WTC11 (cell line): ENCODE measurements around the gene DHRS2. TPM values are rescaled to one million over a fixed set of nuclear protein-coding genes. Genes with fewer than 3 reads are reported as not detected.

Experiments
- ATAC-seq: fragments of 200-7000 bp; cut with Tn5 transposase; 2 replicates; pipeline ENCODE4 v1.10.0; 2021; ENCODE audit warnings: mild to moderate bottlenecking, moderate library complexity
- Bru-seq: library from RNA; stranded (reverse); fragments of 400-500 nt; gene quantifications from one replicate; lab custom pipeline; 2021; lab: Mats Ljungman, UMichigan
- CTCF ChIA-PET: fragments of 300-600 bp; sonication (Branson Sonifier 250); formaldehyde crosslinking; loops from one replicate; lab custom pipeline; 2021; ENCODE audit warnings: antibody characterized with exemption; lab: Charles Lee
- POLR2A ChIA-PET: fragments of 350-600 bp; sonication (Branson Sonifier 250); formaldehyde crosslinking; loops from one replicate; lab custom pipeline; 2021; ENCODE audit warnings: antibody characterized with exemption; lab: Charles Lee
- DNase-seq: peaks from one replicate; pipeline ENCODE4 v3.0.0; 2021; ENCODE audit warnings: low spot score
- H3K27ac Mint-ChIP-seq: 2 replicates; pipeline ENCODE4 v1.8.0; 2021; ENCODE audit warnings: mixed read lengths
- H3K27me3 Mint-ChIP-seq: 2 replicates; pipeline ENCODE4 v1.8.0; 2021; ENCODE audit warnings: low read depth, mild to moderate bottlenecking, moderate library complexity, mixed read lengths
- H3K36me3 Mint-ChIP-seq: 2 replicates; pipeline ENCODE4 v1.8.0; 2021; ENCODE audit warnings: mixed read lengths
- H3K4me1 Mint-ChIP-seq: 2 replicates; pipeline ENCODE4 v1.8.0; 2022; ENCODE audit warnings: mixed read lengths
- H3K4me3 Mint-ChIP-seq: 2 replicates; pipeline ENCODE4 v1.8.0; 2021; ENCODE audit warnings: mild to moderate bottlenecking, moderate library complexity, mixed read lengths
- H3K9me3 Mint-ChIP-seq: 2 replicates; pipeline ENCODE4 v1.8.0; 2021; ENCODE audit warnings: mixed read lengths
- AFF4 ChIP-seq: sonication (generic); formaldehyde crosslinking; IDR thresholded peaks from 2 replicates; pipeline ENCODE4 v1.8.1; 2023; ENCODE audit warnings: mild to moderate bottlenecking, missing genetic modification reagents, borderline replicate concordance
- GABPB1 ChIP-seq: sonication (generic); formaldehyde crosslinking; IDR thresholded peaks from 2 replicates; pipeline ENCODE4 v1.8.1; 2023; ENCODE audit warnings: mild to moderate bottlenecking, missing genetic modification reagents
- GRHL2 ChIP-seq: fragments of 250-450 bp; sonication (Bioruptor Pico); IDR thresholded peaks from 2 replicates; pipeline ENCODE4 v1.8.0; 2022; ENCODE audit warnings: mild to moderate bottlenecking, moderate library complexity; ENCODE audit not compliant: insufficient replicate concordance, severe bottlenecking
- MXD4 ChIP-seq: fragments of 250-450 bp; sonication (Bioruptor Pico); IDR thresholded peaks from 2 replicates; pipeline ENCODE4 v1.8.0; 2021; ENCODE audit warnings: mild to moderate bottlenecking, moderate library complexity, borderline replicate concordance
- NFATC4 ChIP-seq: fragments of 250-450 bp; sonication (Bioruptor Pico); IDR thresholded peaks from 2 replicates; pipeline ENCODE4 v1.9.0; 2021; ENCODE audit warnings: mild to moderate bottlenecking
- RELA ChIP-seq: sonication (generic); formaldehyde crosslinking; IDR thresholded peaks from 2 replicates; pipeline ENCODE4 v1.8.1; 2022; ENCODE audit warnings: missing genetic modification reagents, mild to moderate bottlenecking, borderline replicate concordance
- ZNF396 ChIP-seq: fragments of 250-450 bp; sonication (Bioruptor Pico); IDR thresholded peaks from 2 replicates; pipeline ENCODE4 v1.8.0; 2021; ENCODE audit warnings: mild to moderate bottlenecking, moderate library complexity, borderline replicate concordance
- long read RNA-seq, 3 experiments: library from RNA in 1 of 3; library from capped mRNA in 1 of 3; library from polyadenylated mRNA in 1 of 3; unstranded in 2 of 3; stranded (forward) in 1 of 3; transcript quantifications; one replicate each; pipeline ENCODE4 v2.0.0, GENCODE V29; 2021
- total RNA-seq: library from RNA; stranded (reverse); gene quantifications from 3 replicates; pipeline ENCODE4 v1.2.3, GENCODE V29; 2021
- TF ChIP-seq, protein P1 (sequence below): fragments of 250-450 bp; sonication (Bioruptor Pico); IDR thresholded peaks from 2 replicates; pipeline ENCODE4 v1.9.0; 2021; ENCODE audit warnings: mild to moderate bottlenecking
- TF ChIP-seq, protein P2 (sequence below): fragments of 250-450 bp; sonication (Bioruptor Pico); IDR thresholded peaks from 2 replicates; pipeline ENCODE4 v1.9.0; 2021; ENCODE audit warnings: mild to moderate bottlenecking
- TF ChIP-seq, protein P3 (sequence below): sonication (generic); formaldehyde crosslinking; IDR thresholded peaks from 2 replicates; pipeline ENCODE4 v1.8.1; 2022; ENCODE audit warnings: mild to moderate bottlenecking, missing genetic modification reagents, moderate library complexity, borderline replicate concordance
- TF ChIP-seq, protein P4 (sequence below): fragments of 200-600 bp; IDR thresholded peaks from 2 replicates; pipeline ENCODE4 v1.8.0; 2022; ENCODE audit warnings: antibody characterized with exemption

DHRS2 gene, protein sequence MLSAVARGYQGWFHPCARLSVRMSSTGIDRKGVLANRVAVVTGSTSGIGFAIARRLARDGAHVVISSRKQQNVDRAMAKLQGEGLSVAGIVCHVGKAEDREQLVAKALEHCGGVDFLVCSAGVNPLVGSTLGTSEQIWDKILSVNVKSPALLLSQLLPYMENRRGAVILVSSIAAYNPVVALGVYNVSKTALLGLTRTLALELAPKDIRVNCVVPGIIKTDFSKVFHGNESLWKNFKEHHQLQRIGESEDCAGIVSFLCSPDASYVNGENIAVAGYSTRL
- total RNA-seq (1.8 to 4.5 TPM (median 1.8 TPM) in 3 replicates), Bru-seq, nascent RNA (percentile 33 among the genes with signal in this experiment)
- long read RNA-seq, experiment 1, partial matches to known transcripts = 0 of 3 reads
- long read RNA-seq, experiment 1, other reads (novel, unspliced or antisense) = 1 of 3 reads
- long read RNA-seq, experiment 2, partial matches to known transcripts = 0 of 1 reads
- long read RNA-seq, experiment 2, other reads (novel, unspliced or antisense) = 1 of 1 reads
- long read RNA-seq, experiment 3, transcript DHRS2-201 (9 exons, 1,705 nt) = major isoform, 6 of 9 reads
- long read RNA-seq, experiment 3, partial matches to known transcripts = 0 of 9 reads
- long read RNA-seq, experiment 3, other reads (novel, unspliced or antisense) = 3 of 9 reads

GRCh38 chr14:23636317-23637211, at the start of gene DHRS2:
TSS of gene DHRS2 (plus strand) at chr14:23636364. CDS start at chr14:23638865, 2,501 bp downstream.
- Mint-ChIP-seq H3K9me3 (peaks cover 29% of the 10 kb centered on the region), H3K27me3 (no peaks in the 10 kb centered on the region), H3K4me3 (no peak within 1 kb of the TSS), H3K36me3 (peaks cover 9% of the 10 kb centered on the region), H3K27ac (no peak within 1 kb of the TSS), H3K4me1 (peaks cover 15% of the 10 kb centered on the region)
- ATAC-seq (no peak), DNase-seq (no peak)
- CTCF ChIA-PET = interaction anchor here (1.1 to 1.6 kb wide), 2 partner anchors 29 to 48 kb away, joined by 3 to 5 read pairs; no protein-coding TSS in a partner anchor
- POLR2A ChIA-PET = interaction anchor here (0.9 kb wide), 1 partner anchor 9 kb away, joined by 3 read pairs; no protein-coding TSS in a partner anchor
- TF ChIP-seq, protein P1, sequence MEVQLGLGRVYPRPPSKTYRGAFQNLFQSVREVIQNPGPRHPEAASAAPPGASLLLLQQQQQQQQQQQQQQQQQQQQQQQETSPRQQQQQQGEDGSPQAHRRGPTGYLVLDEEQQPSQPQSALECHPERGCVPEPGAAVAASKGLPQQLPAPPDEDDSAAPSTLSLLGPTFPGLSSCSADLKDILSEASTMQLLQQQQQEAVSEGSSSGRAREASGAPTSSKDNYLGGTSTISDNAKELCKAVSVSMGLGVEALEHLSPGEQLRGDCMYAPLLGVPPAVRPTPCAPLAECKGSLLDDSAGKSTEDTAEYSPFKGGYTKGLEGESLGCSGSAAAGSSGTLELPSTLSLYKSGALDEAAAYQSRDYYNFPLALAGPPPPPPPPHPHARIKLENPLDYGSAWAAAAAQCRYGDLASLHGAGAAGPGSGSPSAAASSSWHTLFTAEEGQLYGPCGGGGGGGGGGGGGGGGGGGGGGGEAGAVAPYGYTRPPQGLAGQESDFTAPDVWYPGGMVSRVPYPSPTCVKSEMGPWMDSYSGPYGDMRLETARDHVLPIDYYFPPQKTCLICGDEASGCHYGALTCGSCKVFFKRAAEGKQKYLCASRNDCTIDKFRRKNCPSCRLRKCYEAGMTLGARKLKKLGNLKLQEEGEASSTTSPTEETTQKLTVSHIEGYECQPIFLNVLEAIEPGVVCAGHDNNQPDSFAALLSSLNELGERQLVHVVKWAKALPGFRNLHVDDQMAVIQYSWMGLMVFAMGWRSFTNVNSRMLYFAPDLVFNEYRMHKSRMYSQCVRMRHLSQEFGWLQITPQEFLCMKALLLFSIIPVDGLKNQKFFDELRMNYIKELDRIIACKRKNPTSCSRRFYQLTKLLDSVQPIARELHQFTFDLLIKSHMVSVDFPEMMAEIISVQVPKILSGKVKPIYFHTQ (CRISPR knock-in tag) = no peak
- TF ChIP-seq, protein P2, sequence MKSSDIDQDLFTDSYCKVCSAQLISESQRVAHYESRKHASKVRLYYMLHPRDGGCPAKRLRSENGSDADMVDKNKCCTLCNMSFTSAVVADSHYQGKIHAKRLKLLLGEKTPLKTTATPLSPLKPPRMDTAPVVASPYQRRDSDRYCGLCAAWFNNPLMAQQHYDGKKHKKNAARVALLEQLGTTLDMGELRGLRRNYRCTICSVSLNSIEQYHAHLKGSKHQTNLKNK (CRISPR knock-in tag) = no peak
- TF ChIP-seq, protein P3, sequence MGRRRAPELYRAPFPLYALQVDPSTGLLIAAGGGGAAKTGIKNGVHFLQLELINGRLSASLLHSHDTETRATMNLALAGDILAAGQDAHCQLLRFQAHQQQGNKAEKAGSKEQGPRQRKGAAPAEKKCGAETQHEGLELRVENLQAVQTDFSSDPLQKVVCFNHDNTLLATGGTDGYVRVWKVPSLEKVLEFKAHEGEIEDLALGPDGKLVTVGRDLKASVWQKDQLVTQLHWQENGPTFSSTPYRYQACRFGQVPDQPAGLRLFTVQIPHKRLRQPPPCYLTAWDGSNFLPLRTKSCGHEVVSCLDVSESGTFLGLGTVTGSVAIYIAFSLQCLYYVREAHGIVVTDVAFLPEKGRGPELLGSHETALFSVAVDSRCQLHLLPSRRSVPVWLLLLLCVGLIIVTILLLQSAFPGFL (CRISPR knock-in tag) = peak; percentile 94; the same call in 1 of the 2 replicates
- TF ChIP-seq GABPB1 (CRISPR knock-in tag) (peak; percentile 89), MXD4 (CRISPR knock-in tag) (no peak)

DNA sequence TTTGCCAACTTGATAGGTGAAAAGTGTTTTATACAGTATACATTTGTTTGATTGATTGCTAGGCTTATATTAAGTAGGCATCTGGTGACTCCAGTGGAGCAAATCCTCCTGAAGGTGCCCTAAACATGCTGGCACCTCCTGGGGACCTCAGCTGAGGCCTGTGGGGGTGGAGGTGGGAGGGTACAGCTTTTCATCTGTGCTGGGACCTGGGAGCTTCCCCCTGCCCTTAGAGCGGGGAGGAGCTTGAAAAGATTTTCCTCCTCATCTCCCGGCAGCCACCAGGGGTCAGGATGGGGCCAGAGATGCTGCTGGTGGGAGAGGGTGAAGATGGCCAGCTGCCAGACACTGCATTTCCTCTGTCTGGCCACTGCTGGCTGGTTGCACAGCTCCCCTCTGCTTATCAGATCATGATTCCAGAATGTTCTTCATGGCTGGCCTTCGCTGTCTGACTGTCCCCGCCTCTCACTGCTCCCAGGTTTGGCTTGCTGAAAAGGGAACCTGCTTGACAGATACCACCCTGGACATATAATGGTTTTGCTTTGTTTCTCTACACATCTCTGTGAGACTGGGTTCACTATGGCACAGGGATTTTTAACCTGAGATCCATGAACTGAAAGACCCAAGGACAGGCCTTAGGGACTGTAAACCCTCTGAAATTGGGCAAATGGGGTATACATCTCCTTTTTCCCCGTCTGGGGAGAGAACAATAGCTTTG, 47.1 kb upstream of the DHRS2 start:
- Mint-ChIP-seq H3K4me1 (peaks cover 20% of the 10 kb centered on the region), H3K36me3 (peaks cover 5% of the 10 kb centered on the region; the same call in 1 of the 2 replicates), H3K9me3 (peaks cover 4% of the 10 kb centered on the region), H3K27me3 (peaks cover 16% of the 10 kb centered on the region), H3K4me3 (no peak overlapping the region), H3K27ac (no peak overlapping the region)
- POLR2A ChIA-PET = interaction anchor here (0.5 to 1.1 kb wide), 3 partner anchors 43 to 1698 kb away, joined by 3 to 5 read pairs (median 5); no protein-coding TSS in a partner anchor
- DNase-seq (peak; percentile 91), ATAC-seq (peak; percentile 100)
- CTCF ChIA-PET = interaction anchor here (0.6 to 2.7 kb wide), 65 partner anchors 8 to 552 kb away, joined by 3 to 103 read pairs (median 4); partner anchors contain the start of genes DHRS2, DHRS4, EMC9 and JPH4
- TF ChIP-seq, protein P2 (CRISPR knock-in tag) = no peak
- TF ChIP-seq GRHL2 (CRISPR knock-in tag) (no peak), GABPB1 (CRISPR knock-in tag) (peak; percentile 90), RELA (CRISPR knock-in tag) (no peak), AFF4 (CRISPR knock-in tag) (no peak), NFATC4 (CRISPR knock-in tag) (no peak), ZNF396 (no peak)
- TF ChIP-seq, protein P4, sequence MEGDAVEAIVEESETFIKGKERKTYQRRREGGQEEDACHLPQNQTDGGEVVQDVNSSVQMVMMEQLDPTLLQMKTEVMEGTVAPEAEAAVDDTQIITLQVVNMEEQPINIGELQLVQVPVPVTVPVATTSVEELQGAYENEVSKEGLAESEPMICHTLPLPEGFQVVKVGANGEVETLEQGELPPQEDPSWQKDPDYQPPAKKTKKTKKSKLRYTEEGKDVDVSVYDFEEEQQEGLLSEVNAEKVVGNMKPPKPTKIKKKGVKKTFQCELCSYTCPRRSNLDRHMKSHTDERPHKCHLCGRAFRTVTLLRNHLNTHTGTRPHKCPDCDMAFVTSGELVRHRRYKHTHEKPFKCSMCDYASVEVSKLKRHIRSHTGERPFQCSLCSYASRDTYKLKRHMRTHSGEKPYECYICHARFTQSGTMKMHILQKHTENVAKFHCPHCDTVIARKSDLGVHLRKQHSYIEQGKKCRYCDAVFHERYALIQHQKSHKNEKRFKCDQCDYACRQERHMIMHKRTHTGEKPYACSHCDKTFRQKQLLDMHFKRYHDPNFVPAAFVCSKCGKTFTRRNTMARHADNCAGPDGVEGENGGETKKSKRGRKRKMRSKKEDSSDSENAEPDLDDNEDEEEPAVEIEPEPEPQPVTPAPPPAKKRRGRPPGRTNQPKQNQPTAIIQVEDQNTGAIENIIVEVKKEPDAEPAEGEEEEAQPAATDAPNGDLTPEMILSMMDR = peak; percentile 68
- TF ChIP-seq, protein P1 (CRISPR knock-in tag) = no peak
